ENCODE results near the gene PRDM12.

The PRDM12 gene

DNA sequence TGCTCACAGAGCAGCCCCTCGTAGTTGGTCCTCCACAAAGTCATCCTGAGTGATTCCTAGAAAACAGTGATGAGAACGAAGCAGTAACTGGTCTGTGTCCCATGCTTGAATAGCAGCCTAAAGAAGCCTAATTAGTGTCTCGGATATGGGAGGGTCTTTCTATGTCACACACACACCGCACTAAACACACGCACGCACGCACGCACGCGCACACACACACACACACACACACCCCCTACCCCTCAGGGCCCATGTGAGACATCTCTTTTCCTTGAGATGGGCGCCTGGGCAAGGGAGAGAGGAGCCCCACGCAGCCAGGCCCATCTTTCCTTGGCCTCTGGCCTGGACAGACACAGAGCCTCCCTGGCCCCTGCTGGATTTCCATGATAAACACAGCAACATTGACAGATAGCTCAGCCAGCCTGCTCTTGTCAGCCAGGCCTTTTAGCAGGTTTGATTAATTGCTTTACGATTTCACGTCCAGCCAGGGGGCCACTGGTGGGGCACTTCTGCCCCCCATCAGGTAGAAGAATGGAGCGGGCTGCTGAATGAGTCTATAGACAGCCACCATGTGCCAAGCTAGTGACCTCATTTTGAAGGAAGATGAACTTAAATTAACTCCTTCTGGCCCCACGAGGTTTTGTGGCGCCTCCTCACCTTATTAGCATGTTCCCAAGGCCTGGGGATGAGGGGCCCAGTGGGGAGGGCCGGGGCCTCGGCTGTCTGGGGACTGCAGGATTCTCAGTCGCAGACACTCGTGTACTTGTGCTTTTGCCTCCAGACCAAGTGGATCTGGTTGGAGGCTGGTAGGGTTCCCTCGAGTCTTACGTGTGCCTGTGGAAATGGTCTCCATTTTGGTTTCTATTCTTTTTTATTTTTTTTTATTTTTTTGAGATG is 36.2 kb upstream of the PRDM12 start:
- no peak overlapping the region for H3K27ac ChIP-seq (ENCODE audit: low read length)
- no peak overlapping the region for H3K4me3 ChIP-seq (ENCODE audit: low read depth in 1 of 2, low read length in 2 of 2)
- H3K9ac ChIP-seq (ENCODE audit: low read depth, low read length), result no peak overlapping the region
- H4K20me1 ChIP-seq (ENCODE audit: insufficient read depth, low read length), result no peaks in the 10 kb centered on the region
- H2AFZ ChIP-seq (ENCODE audit: low read depth, low read length), result no peak overlapping the region
- peaks cover 96% of the 10 kb centered on the region for H3K36me3 ChIP-seq (ENCODE audit: insufficient read depth, low read length)
- H3K4me1 ChIP-seq (ENCODE audit: insufficient read depth, low read length), result no peaks in the 10 kb centered on the region
- no peak for ATAC-seq (ENCODE audit: insufficient read depth, low read depth)
- no peaks in the 10 kb centered on the region for H3K9me3 ChIP-seq (ENCODE audit: insufficient read depth, low read length, severe bottlenecking)
- TF ChIP-seq, protein P1, sequence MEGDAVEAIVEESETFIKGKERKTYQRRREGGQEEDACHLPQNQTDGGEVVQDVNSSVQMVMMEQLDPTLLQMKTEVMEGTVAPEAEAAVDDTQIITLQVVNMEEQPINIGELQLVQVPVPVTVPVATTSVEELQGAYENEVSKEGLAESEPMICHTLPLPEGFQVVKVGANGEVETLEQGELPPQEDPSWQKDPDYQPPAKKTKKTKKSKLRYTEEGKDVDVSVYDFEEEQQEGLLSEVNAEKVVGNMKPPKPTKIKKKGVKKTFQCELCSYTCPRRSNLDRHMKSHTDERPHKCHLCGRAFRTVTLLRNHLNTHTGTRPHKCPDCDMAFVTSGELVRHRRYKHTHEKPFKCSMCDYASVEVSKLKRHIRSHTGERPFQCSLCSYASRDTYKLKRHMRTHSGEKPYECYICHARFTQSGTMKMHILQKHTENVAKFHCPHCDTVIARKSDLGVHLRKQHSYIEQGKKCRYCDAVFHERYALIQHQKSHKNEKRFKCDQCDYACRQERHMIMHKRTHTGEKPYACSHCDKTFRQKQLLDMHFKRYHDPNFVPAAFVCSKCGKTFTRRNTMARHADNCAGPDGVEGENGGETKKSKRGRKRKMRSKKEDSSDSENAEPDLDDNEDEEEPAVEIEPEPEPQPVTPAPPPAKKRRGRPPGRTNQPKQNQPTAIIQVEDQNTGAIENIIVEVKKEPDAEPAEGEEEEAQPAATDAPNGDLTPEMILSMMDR (IDR thresholded peaks at IDR 0.05; ENCODE audit: borderline replicate concordance, extremely low read depth, low read length, poor library complexity, severe bottlenecking), result no peak
- no peak for TF ChIP-seq EZH2 (IDR thresholded peaks at IDR 0.05; ENCODE audit: borderline replicate concordance, low read depth, low read length, severe bottlenecking)
- H3K27me3 ChIP-seq (ENCODE audit: insufficient read depth, low read length, poor library complexity), result no peaks in the 10 kb centered on the region
- H3K79me2 ChIP-seq (ENCODE audit: insufficient read depth, low read length), result no peaks in the 10 kb centered on the region
- no peak for DNase-seq
- no peak overlapping the region for H3K4me2 ChIP-seq (ENCODE audit: insufficient read depth, low read length)

DNA sequence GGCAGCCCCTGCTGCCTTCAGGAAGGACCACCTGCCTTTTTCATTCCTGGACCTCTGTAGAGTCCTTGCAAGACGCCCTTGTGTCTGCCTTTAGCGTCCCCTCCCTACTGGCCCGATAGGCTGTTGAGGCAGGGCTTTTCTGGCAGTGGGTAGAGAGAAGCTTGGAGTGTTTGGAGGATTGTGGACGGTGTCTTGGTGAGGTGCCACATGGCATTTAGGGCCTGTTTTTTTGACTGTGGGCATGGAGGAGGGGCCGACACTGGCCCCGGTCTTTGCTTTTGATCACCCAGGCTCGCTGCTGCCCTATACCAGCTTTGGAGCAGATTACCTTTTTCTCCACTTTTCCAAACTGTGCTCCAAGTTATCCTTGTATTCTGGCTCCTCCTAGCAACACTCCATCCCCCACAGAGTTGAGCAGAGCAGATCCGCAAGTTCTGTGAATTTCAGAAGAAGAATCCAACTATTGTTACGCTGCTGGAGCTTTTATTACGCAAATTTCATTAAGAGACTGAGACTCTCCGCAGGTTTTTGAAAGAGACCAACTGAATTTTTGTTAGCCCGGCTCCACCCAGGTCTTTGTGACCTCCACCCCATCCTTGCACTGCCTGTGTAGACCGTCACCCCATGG is 34.8 kb upstream of the PRDM12 start:
- no peaks in the 10 kb centered on the region for H3K27me3 ChIP-seq (ENCODE audit: insufficient read depth, low read length, poor library complexity)
- H3K79me2 ChIP-seq (ENCODE audit: insufficient read depth, low read length), result no peaks in the 10 kb centered on the region
- H3K4me2 ChIP-seq (ENCODE audit: insufficient read depth, low read length), result no peak overlapping the region
- H2AFZ ChIP-seq (ENCODE audit: low read depth, low read length), result no peak overlapping the region
- ATAC-seq (ENCODE audit: insufficient read depth, low read depth) (no peak), DNase-seq (no peak)
- no peak overlapping the region for H3K9ac ChIP-seq (ENCODE audit: low read depth, low read length)
- no peaks in the 10 kb centered on the region for H3K9me3 ChIP-seq (ENCODE audit: insufficient read depth, low read length, severe bottlenecking)
- H3K36me3 ChIP-seq (ENCODE audit: insufficient read depth, low read length), result peaks cover 96% of the 10 kb centered on the region
- no peak for TF ChIP-seq EZH2 (IDR thresholded peaks at IDR 0.05; ENCODE audit: borderline replicate concordance, low read depth, low read length, severe bottlenecking)
- TF ChIP-seq, protein P1 (IDR thresholded peaks at IDR 0.05; ENCODE audit: borderline replicate concordance, extremely low read depth, low read length, poor library complexity, severe bottlenecking), result no peak
- H3K4me1 ChIP-seq (ENCODE audit: insufficient read depth, low read length), result no peaks in the 10 kb centered on the region
- no peak overlapping the region for H3K27ac ChIP-seq (ENCODE audit: low read length)
- no peaks in the 10 kb centered on the region for H4K20me1 ChIP-seq (ENCODE audit: insufficient read depth, low read length)
- no peak overlapping the region for H3K4me3 ChIP-seq (ENCODE audit: low read depth in 1 of 2, low read length in 2 of 2)

DNA sequence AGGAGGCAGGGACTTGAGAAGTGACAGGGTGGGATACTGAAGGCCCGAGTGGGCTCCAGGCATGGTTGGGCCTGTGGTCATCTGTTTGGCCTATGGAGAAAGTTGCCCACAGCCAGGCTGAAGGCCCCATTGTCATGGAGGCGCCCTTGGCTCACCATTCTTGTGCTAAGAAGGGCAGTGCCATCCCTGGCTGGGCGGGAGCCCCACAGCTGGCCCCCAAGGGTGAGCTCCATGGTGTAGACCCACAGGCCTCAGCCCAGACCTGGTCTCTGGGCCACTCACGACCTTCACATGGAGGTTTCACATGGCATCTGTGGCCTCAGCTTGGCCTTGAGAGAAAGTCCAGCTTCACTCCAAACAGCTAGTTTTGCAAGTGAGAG is 34.3 kb upstream of the PRDM12 start:
- no peaks in the 10 kb centered on the region for H3K9me3 ChIP-seq (ENCODE audit: insufficient read depth, low read length, severe bottlenecking)
- no peak overlapping the region for H3K9ac ChIP-seq (ENCODE audit: low read depth, low read length)
- TF ChIP-seq EZH2 (IDR thresholded peaks at IDR 0.05; ENCODE audit: borderline replicate concordance, low read depth, low read length, severe bottlenecking), result no peak
- TF ChIP-seq, protein P1 (IDR thresholded peaks at IDR 0.05; ENCODE audit: borderline replicate concordance, extremely low read depth, low read length, poor library complexity, severe bottlenecking), result no peak
- H3K27ac ChIP-seq (ENCODE audit: low read length), result no peak overlapping the region
- H3K79me2 ChIP-seq (ENCODE audit: insufficient read depth, low read length), result no peaks in the 10 kb centered on the region
- no peak overlapping the region for H3K4me3 ChIP-seq (ENCODE audit: low read depth in 1 of 2, low read length in 2 of 2)
- DNase-seq, result no peak
- peaks cover 96% of the 10 kb centered on the region for H3K36me3 ChIP-seq (ENCODE audit: insufficient read depth, low read length)
- H3K4me2 ChIP-seq (ENCODE audit: insufficient read depth, low read length), result no peak overlapping the region
- H2AFZ ChIP-seq (ENCODE audit: low read depth, low read length), result no peak overlapping the region
- no peaks in the 10 kb centered on the region for H3K27me3 ChIP-seq (ENCODE audit: insufficient read depth, low read length, poor library complexity)
- no peaks in the 10 kb centered on the region for H3K4me1 ChIP-seq (ENCODE audit: insufficient read depth, low read length)
- no peak for ATAC-seq (ENCODE audit: insufficient read depth, low read depth)
- no peaks in the 10 kb centered on the region for H4K20me1 ChIP-seq (ENCODE audit: insufficient read depth, low read length)

Measured in DND-41 (cell line).